Small intestine (tissue), 7 donors: ENCODE data around the gene ALDH16A1. TPM values are rescaled to one million over a fixed set of nuclear protein-coding genes. Genes with fewer than 3 reads are reported as not detected.

Experiments used
- DNase-seq, 2 donors: peaks; one replicate each; pipeline versions ENCODE4 v3.0.0 to v3.0.0-alpha.2; 2013
- FAIRE-seq: peaks from 2 replicates; lab custom pipeline; 2012; peaks lifted over from hg19 to GRCh38; lab: Jason Lieb, UNC
- H3K27ac ChIP-seq, 3 donors: one replicate each; pipeline ENCODE4 v1.5.1; 2013; ENCODE audit warnings: low read length in 2 of 3, mild to moderate bottlenecking in 2 of 3, control low read depth in 1 of 3, inconsistent platforms in 1 of 3, low read depth in 1 of 3, moderate library complexity in 1 of 3
- H3K27me3 ChIP-seq, 3 donors: one replicate each; pipeline ENCODE4 v1.6.1; 2013; ENCODE audit warnings: low read length in 3 of 3, inconsistent platforms in 1 of 3; ENCODE audit not compliant: control insufficient read depth in 3 of 3, insufficient read depth in 3 of 3
- H3K36me3 ChIP-seq, 3 donors: one replicate each; pipeline ENCODE4 v1.6.1; 2013; ENCODE audit warnings: low read length in 3 of 3, inconsistent platforms in 1 of 3, low read depth in 1 of 3, mild to moderate bottlenecking in 1 of 3, moderate library complexity in 1 of 3; ENCODE audit not compliant: control insufficient read depth in 3 of 3, insufficient read depth in 2 of 3
- H3K4me1 ChIP-seq, 3 donors: one replicate each; pipeline ENCODE4 v1.6.1; 2013; ENCODE audit warnings: low read length in 2 of 3, inconsistent platforms in 1 of 3, low read depth in 1 of 3, mild to moderate bottlenecking in 1 of 3, moderate library complexity in 1 of 3; ENCODE audit not compliant: control insufficient read depth in 3 of 3, insufficient read depth in 2 of 3
- H3K4me3 ChIP-seq, 3 donors: one replicate each; pipeline ENCODE4 v1.5.1; 2013; ENCODE audit warnings: low read length in 3 of 3, control low read depth in 1 of 3, inconsistent platforms in 1 of 3, low read depth in 1 of 3, mild to moderate bottlenecking in 1 of 3, moderate library complexity in 1 of 3
- H3K9me3 ChIP-seq, 2 donors: one replicate each; pipeline ENCODE4 v1.6.1; 2013; ENCODE audit warnings: low read depth in 1 of 2, low read length in 1 of 2; ENCODE audit not compliant: control insufficient read depth in 2 of 2, insufficient read depth in 1 of 2
- WGBS, 3 donors: extraction: QIAGEN DNeasy Blood & Tissue Kit; methylation state at CpG; one replicate each; pipeline ENCODE4 v1.1.7; 2013; 5-methylcytosine and 5-hydroxymethylcytosine counted together
- polyA plus RNA-seq, 4 donors: library from polyadenylated mRNA; stranded (reverse) in 3 of 4; unstranded in 1 of 4; fragments of 200-250 nt in 3 of 4; fragments of 120-200 nt in 1 of 4; gene quantifications; one replicate each; pipeline versions ENCODE4 v1.2.1 to v1.2.3, GENCODE V29; 2013
- donor health status: healthy with polysubstance abuse.
- donor health status: control.
- donor health status: control.
- donor health status: Bipolar disorder and iron deficiency.
- donor health status: healthy.

ALDH16A1 gene
- polyA plus RNA-seq, 4 donors = 26.3 to 130 (median 83.6) TPM

DNA sequence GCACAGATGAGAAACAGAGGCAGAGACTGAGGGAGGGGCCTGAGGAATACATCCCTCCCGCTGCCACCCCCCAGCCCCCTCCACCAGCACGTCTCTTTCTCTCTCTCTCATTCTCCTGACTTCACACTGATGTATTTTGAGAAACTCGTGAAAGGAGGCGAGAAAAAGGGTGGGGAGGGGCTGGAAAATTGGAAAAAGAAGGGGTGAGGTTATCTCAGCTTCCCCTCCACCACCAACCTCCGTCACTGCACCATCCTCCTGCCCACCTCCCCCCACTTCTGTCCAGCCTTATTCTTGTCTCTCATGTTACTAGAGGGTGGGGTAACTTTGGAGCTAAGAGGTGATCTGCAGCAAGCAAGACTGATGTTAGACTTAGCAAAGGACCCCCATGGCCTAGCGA is 13.2 kb upstream of the ALDH16A1 start:
- H3K4me3 ChIP-seq = no peak overlapping the region
- H3K27me3 ChIP-seq = peaks cover 3 to 83% (median 46%) of the 10 kb centered on the region in 3 donors
- H3K36me3 ChIP-seq = no peaks in the 10 kb centered on the region
- 31 to 51% (median 38%) methylated on average over 6 of the region's 6 CpGs for WGBS, 3 donors
- FAIRE-seq (no peak), DNase-seq (no peak)
- H3K9me3 ChIP-seq = no peaks in the 10 kb centered on the region
- H3K27ac ChIP-seq = no peak overlapping the region
- no peaks in the 10 kb centered on the region for H3K4me1 ChIP-seq

GRCh38 chr19:49440439-49441209 is 12.4 kb upstream of the ALDH16A1 start:
- no peak for FAIRE-seq
- H3K27me3 ChIP-seq = peaks cover 3 to 75% (median 38%) of the 10 kb centered on the region in 3 donors

DNA sequence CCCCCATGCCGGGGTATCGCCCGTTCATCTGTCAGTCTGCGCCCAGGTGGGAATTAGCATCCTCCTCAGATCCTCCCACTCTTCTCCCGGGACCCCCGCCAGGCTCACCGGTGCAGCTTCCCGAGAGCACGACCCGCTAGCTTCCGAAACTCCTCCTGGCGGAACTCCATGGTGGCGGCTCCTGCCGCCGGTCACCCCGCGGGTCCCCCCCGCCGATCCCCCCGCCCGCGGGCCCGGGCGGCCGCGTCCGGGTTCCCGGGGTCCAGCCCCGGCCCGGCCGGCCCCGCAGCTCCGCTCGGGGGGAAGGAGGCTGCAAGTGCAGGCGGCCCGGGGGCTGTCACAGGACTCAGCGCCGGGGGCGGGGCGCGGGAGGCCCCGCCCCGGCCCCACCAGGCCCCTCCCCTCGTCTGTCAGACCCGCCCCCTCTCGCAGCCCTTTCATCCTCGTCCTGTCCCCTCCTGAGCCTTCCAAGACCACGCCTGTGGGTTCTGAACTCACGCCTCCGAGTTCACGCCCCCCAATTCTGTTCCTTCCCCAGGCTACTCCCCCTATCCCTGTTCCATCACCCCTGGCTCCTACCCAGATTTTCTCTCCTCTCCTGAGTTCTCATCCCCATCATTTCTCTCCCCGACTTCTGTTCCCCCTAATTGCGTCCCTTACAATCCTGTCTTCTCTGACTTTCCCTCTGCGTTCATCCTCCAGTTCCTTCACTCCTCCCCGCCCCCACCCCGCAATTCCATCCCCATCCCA is 11.6 kb upstream of the ALDH16A1 start, which contains the start of gene SLC17A7:
Gene SLC17A7, minus strand, starts transcription at position 318 of the 750 bp plus-strand sequence. Its CDS starts 148 bp downstream, at position 170.
- Histone ChIP-seq H3K4me3 (peak within 1 kb of the TSS in 1 of 3 donors; percentile 31), H3K4me1 (no peaks in the 10 kb centered on the region), H3K27me3 (peaks cover 3 to 68% (median 33%) of the 10 kb centered on the region in 3 donors), H3K36me3 (peaks cover 0 to 5% (median 0%) of the 10 kb centered on the region in 3 donors), H3K9me3 (no peaks in the 10 kb centered on the region), H3K27ac (no peak within 1 kb of the TSS)
- 4 to 9% (median 7%) methylated on average over 27 to 56 of the region's 56 CpGs for WGBS, 3 donors
- DNase-seq (no peak), FAIRE-seq (no peak)

More at GRCh38 chr19:49440439-49441209, 12.4 kb upstream of the ALDH16A1 start:
- Histone ChIP-seq H3K9me3 (no peaks in the 10 kb centered on the region), H3K27ac (no peak overlapping the region), H3K4me1 (no peaks in the 10 kb centered on the region), H3K4me3 (no peak overlapping the region), H3K36me3 (no peaks in the 10 kb centered on the region)
- WGBS, 3 donors = 26 to 29% (median 29%) methylated on average over 19 of the region's 19 CpGs
- no peak for DNase-seq

- H3K27me3 ChIP-seq = peaks cover 3 to 62% (median 27%) of the 10 kb centered on the region in 3 donors
- FAIRE-seq = no peak
- 20 to 26% (median 22%) methylated on average over 14 of the region's 14 CpGs for WGBS, 3 donors
- H3K27ac ChIP-seq = no peak overlapping the region
- H3K4me1 ChIP-seq = no peaks in the 10 kb centered on the region
- H3K9me3 ChIP-seq = no peaks in the 10 kb centered on the region
- no peak overlapping the region for H3K4me3 ChIP-seq
- no peak for DNase-seq
- peaks cover 0 to 11% (median 4%) of the 10 kb centered on the region in 3 donors for H3K36me3 ChIP-seq
These were observed 11.1 kb upstream of the ALDH16A1 start for GRCh38 chr19:49441960-49442350.

- Histone ChIP-seq H3K4me3 (peak overlapping the region in 1 of 3 donors; percentile 8), H3K27me3 (peaks cover 3 to 58% (median 25%) of the 10 kb centered on the region in 3 donors), H3K9me3 (no peaks in the 10 kb centered on the region), H3K36me3 (peaks cover 0 to 15% (median 4%) of the 10 kb centered on the region in 3 donors), H3K4me1 (no peaks in the 10 kb centered on the region), H3K27ac (no peak overlapping the region)
- DNase-seq (no peak), FAIRE-seq (no peak)
- 4 to 7% (median 6%) methylated on average over 11 of the region's 11 CpGs for WGBS, 3 donors
These were observed 10.7 kb upstream of the ALDH16A1 start for GRCh38 chr19:49442354-49442753.

- H3K9me3 ChIP-seq = no peaks in the 10 kb centered on the region
- H3K4me1 ChIP-seq = no peaks in the 10 kb centered on the region
- H3K4me3 ChIP-seq = peak overlapping the region; percentile 33 to 71 (median 68)
- 1 to 2% (median 1%) methylated on average over 41 to 43 of the region's 43 CpGs for whole genome bisulfite sequencing, 3 donors
- peak overlapping the region; percentile 18 to 70 (median 65) for H3K27ac ChIP-seq
- DNase-seq = peak; percentile 92 to 94
- no peak for FAIRE-seq
- H3K36me3 ChIP-seq = peaks cover 0 to 20% (median 4%) of the 10 kb centered on the region in 3 donors
- peaks cover 3 to 53% (median 23%) of the 10 kb centered on the region in 3 donors for H3K27me3 ChIP-seq
These were observed 10.2 kb upstream of the ALDH16A1 start for GRCh38 chr19:49442771-49443365.

- peak overlapping the region; percentile 18 to 70 (median 65) for H3K27ac ChIP-seq
- H3K4me1 ChIP-seq = no peaks in the 10 kb centered on the region
- H3K4me3 ChIP-seq = peak overlapping the region; percentile 33 to 71 (median 68)
- FAIRE-seq (no peak), DNase-seq (peak; percentile 94 to 97)
- H3K9me3 ChIP-seq = no peaks in the 10 kb centered on the region
- H3K27me3 ChIP-seq = peaks cover 3 to 46% (median 16%) of the 10 kb centered on the region in 3 donors
- H3K36me3 ChIP-seq = peaks cover 0 to 27% (median 4%) of the 10 kb centered on the region in 3 donors
- WGBS, 3 donors = 0 to 1% (median 1%) methylated on average over 36 to 47 of the region's 47 CpGs
These were observed 9.5 kb upstream of the ALDH16A1 start for GRCh38 chr19:49443366-49444099.
